ENCODE results near the gene LRRTM2.
"Not testable (repeated sequence)": the region's sequence is repeated elsewhere in the genome, so short reads cannot be mapped to it uniquely, and the experiment has no call there.

The LRRTM2 gene

DNA sequence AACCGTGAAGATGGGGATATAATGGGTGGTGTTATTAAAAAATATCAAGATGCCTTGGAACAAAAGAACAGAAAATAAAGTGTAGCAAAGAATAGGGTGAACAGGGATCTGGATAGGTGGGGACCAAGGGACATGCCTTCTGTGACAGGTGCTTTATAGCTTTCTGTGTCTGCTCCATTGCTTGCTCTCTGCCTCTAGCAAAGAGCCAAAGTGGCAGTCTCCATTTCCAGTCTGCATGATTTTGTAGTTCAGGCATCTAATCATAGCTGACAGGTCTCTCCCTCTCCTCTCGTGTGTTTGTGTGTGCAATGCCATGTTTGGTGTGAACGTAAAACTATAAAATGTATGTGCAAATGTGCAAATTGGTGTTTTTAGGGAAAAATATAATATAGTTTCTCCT lies 35.0 kb downstream of the LRRTM2 start:
- DNase-seq (ENCODE audit: low read depth in 2 of 2) = no peak

DNA sequence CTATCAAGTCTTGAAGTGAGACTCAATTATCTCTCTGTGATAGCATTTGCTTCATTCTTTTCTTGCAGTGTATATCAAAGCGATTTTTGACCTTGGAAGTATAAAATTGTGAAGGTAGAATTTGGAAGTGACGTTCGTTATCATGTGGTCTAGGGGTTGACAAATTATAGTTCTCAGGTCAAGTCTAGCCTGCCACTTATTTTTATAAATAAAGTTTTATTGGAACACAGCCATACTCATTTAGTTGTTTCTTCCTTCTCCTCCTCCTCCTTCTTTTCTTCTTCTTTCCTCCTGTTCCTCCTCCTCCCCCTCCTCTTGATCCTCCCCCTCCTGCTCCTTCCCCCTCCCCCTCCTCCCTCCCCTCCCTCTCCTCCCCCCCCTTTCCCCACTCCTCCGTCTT lies 38.0 kb downstream of the LRRTM2 start:
- no peak for DNase-seq (ENCODE audit: low read depth in 2 of 2)

DNA sequence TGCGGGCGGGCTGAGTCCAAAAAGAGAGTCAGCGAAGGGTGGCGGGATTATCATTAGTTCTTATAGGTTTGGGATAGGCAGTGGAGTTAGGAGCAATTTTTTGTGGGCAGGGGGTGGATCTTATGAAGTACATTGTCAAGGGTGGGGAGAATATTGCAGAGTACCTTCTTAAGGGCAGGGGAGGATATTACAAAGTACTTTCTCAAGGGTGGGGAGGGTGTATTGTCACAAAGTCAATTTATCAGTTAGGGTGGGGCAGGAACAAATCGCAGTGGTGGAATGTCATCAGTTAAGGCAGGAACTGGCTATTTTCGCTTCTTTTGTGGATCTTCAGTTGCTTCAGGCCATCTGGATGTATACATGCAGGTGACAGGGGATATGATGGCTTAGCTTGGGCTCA lies 40.3 kb downstream of the LRRTM2 start:
- not testable (repeated sequence) for DNase-seq (ENCODE audit: low read depth in 2 of 2)

DNA sequence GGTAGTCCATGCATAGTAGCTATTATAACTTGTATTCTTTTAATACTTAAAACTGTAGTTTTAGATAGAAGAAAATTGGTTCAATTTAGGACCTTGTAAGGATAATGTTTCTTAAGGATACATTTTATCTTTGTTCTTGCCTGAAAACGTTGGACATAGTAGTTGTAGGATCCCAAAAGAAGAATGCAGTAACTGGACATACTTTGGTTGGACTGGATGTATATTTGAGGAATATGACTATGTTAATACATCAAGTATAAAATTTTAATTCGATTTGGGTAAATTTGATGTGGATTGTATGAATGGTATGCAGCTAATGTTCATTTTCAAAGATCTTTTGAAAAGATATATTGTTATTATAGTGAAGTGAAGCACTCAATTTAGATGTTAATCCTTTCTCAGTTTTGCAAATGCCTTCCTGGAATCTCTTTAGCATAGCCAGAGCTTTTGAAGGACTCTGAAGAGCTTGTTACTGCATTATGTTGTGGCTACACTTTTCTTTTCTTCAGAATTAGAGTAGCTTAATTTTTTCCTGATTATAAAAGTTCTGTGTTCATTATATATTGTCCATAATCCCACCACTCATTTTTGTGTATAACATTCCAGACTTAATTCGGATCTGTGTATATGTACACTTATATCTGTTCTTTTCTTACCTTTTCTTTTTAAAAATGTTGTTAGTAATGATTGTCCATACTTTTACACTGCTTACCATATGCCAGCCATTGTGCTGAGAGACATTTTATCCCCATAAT lies 41.2 kb downstream of the LRRTM2 start:
- no peak for DNase-seq (ENCODE audit: low read depth in 2 of 2)

DNA sequence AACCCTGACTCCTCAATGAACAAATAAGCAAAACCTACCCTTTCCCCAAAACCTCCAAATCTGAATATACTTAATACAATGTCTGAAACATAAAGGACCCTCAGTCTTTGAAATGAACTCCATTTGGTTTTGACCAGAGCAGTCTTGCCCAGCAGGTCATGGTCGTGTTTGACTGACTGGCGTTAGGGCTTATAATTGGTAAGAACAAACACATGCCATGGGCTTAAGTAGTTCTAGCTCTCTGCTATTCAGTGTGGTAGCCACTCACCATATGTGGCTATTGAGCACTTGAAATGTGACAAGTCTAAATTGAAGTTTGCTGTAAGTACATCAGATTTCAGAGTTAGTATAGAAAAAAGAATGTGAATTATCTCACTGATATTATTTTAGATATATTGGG lies 42.1 kb downstream of the LRRTM2 start:
- no peak for DNase-seq (ENCODE audit: low read depth in 2 of 2)

DNA sequence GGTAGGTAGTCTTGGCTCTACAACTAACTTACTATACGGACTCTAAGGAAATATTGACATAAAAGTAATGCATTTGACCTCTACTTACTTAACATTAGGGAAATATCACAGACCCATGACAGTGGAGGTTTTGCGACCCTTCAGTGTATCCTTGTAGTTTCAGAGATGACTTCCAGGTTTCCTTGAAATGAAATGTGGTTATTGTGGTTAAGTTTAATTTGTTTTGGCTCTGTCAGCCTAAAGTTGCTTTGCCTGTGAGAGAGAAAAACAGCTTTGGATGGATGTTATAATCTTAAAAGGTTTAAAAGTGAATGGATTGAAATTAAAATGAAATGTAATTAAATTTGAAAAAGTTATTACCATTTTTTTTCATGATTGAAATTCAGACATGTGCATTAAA lies 42.9 kb downstream of the LRRTM2 start:
- no peak for DNase-seq (ENCODE audit: low read depth in 2 of 2)

DNA sequence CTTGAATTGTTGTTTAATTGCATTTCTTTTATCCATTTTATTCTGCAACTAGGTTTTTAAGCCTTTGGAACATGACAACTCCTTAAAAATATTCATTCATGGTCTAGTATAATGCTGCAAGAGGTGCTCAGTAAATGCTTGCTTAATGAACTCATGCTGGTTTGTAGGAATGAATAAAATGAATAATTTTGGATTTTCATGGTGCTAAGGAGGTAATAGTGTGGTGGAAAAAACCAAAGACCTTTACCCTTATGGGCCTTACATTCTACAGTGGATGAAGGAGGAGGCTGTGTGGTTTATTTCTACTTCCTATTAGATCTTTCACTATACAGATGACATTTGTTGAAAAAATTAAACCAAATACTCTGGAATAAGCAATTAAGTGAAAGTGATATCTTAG lies 43.4 kb downstream of the LRRTM2 start:
- DNase-seq (ENCODE audit: low read depth in 2 of 2) = no peak

DNA sequence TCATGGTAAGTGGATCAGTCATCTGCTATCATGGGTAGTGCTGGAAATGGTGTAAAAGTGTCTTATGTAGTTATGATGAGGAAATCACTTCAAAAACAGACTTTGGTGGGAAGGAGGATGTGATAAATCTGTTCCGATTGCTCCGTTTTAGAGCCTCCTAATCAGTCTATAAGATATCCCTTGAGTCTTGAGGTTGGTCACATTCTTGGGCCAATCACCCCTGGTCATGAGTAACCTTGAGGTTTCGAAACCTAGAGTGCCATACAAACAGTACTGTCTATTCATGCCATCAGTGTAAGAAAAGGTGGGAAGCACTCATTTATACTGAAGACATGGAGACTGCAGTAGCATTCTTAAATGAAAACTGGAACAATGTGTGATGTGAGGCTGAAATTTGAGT lies 45.8 kb downstream of the LRRTM2 start:
- no peak for DNase-seq (ENCODE audit: low read depth in 2 of 2)

DNA sequence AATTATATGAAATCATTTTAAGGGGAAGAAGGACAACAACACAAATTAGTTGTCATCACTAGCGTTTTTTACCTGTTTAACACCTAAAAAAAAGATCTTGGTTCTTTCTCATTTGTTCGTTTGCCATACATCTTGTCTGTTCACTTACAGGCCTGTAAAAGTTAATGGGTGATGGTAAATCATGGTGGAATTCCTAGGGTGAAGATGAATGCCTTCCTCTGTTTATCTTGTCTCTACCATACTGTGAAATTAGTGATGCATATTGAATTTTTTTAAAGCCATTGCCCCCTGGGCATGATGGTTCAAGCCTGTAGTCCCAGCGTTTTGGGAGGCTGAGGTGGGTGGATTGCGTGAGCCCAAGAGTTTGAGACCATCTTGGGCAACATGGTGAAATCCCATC lies 46.6 kb downstream of the LRRTM2 start:
- DNase-seq (ENCODE audit: low read depth in 2 of 2) = no peak

DNA sequence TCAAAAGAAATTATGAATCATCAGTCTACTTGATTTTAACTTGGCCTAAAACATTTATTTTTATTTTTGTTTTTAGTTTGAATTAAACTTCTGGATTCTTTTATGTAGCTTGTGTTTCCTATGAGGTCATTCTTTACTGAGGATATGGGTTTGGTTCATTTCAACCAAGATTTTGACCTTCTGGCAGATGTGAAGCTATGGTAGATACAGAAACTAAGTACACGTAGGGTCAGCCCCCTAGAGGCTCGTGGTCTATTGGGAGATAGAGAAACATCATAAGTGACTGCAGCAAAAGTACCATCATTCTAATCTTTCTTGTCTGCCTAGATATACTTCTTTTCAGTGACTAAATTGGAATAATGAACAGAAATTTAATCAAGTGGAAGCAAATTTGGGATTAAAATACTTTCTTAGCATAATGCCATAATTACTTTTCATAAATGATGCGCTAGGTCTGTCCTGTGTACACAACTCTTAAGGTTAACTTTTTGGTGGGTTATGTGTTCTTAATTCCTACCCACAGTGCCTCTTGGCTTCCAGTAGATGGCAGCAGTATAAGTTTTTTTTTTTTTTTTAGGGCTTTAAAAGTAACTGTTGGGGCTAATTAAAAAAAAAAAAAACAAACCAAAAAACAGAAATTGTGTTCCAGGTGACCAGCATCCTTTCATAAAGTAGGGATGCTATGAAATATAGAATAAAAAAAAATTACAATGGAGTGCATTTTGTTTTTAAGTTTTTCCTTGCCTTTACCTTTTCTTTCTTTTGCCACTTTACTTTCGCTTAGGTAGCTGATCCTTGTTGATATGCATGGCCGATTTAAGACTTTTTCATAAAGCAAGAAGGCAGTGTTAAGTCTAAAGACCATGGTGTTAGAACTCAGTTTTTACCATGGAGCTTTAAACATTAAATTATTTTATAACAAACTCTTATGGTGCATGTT lies 49.9 kb downstream of the LRRTM2 start:
- no peak for DNase-seq (ENCODE audit: low read depth in 2 of 2)

DNA sequence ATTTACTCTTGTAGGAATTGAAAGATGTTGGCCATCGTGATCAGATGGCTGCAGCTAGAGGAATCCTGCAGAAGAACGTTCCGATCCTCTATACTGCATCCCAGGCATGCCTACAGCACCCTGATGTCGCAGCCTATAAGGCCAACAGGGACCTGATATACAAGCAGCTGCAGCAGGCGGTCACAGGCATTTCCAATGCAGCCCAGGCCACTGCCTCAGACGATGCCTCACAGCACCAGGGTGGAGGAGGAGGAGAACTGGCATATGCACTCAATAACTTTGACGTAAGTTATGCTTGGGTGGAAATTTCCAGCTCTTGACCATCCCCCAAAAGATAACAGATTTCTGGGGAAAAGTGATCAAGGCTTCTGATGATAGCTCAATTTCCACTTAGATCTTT lies 50.6 kb downstream of the LRRTM2 start:
- DNase-seq (ENCODE audit: low read depth in 2 of 2) = peak in 1 of 2 donors; percentile 9

DNA sequence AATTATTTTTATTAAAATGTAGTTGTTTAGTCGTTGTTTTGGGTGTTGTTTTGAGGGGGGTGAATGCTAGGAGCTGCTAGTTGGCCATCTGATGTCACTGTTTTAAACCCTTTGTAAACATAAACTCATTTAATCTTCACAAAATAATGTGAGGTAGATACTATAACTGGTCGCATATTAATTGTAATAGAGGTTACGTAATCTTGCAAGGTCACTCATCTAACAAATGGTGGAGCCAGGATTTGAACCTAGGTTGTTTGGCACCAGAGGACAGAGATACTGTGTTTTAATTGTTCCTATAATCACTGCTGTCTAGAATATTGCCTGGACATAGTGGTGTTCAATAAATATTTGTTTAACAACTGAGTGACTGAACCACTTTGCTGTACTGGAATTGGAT lies 54.4 kb downstream of the LRRTM2 start:
- DNase-seq (ENCODE audit: low read depth in 2 of 2) = no peak

DNA sequence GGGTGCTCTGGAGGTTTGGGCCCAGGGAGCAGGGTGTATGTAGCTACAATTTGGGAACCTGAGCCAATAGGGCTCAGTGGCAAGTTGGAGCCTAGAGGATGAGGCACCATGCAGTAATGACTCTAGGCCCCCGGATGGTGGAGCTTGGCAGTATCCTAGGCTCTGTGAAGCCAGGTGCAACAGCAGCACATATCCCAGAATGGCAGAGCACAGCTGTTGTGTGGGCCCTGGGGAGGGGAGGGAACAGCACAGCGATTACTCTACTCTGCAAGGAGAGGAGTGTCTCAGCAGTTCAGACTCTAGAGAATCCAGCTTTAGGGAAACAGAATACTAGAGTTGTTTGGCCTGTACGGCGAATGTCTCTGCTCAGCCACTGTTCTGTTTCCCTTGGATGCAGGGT lies 56.1 kb downstream of the LRRTM2 start:
- DNase-seq (ENCODE audit: low read depth in 2 of 2) = no peak
